Erythroblast (primary cell): ENCODE measurements around the gene FRK.

ENCODE experiments used
- GATA1 ChIP-seq: IDR thresholded peaks from 2 replicates; pipeline ENCODE4 v1.6.1; 2011; ENCODE audit warnings: low read depth, mild to moderate bottlenecking, control low read depth, low read length, moderate library complexity
- POLR2A ChIP-seq: IDR thresholded peaks from 2 replicates; pipeline ENCODE4 v1.6.1; 2011; ENCODE audit warnings: mild to moderate bottlenecking, low read length

- no peak for TF ChIP-seq POLR2A
- no peak for TF ChIP-seq GATA1
These were observed 57.9 kb downstream of the FRK start for GRCh38 chr6:116002756-116003155.
